Coronary artery (tissue), 2 donors: ENCODE measurements around the gene PCYOX1L.

Experiments
- DNase-seq: peaks from one replicate; pipeline ENCODE4 v3.0.0-alpha.2; 2017; ENCODE audit warnings: low spot score
- H3K27ac ChIP-seq, 2 donors: fragments of 200-600 bp; sonication (generic); one replicate each; pipeline ENCODE4 v1.5.1; 2016 to 2019
- H3K4me3 ChIP-seq: fragments of 200-600 bp; sonication (generic); 2 replicates; pipeline ENCODE4 v1.5.1; 2016; ENCODE audit warnings: mild to moderate bottlenecking, moderate library complexity
- CTCF ChIP-seq: fragments of 200-600 bp; sonication (generic); IDR thresholded peaks from one replicate; pipeline ENCODE4 v1.5.1; 2019; ENCODE audit warnings: antibody characterized with exemption

PCYOX1L gene

GRCh38 chr5:149374303-149374702 lies 16.5 kb downstream of the PCYOX1L start:
- no peak for DNase-seq
- Histone ChIP-seq H3K27ac (peak overlapping the region in 1 of 2 donors; percentile 86), H3K4me3 (no peak overlapping the region)
- no peak for TF ChIP-seq CTCF

- DNase-seq: no peak
- TF ChIP-seq CTCF: no peak
- H3K27ac ChIP-seq: peak overlapping the region in 1 of 2 donors; percentile 86
- no peak overlapping the region for H3K4me3 ChIP-seq
These were observed 17.0 kb downstream of the PCYOX1L start for GRCh38 chr5:149374801-149375200.

- H3K4me3 ChIP-seq: no peak overlapping the region
- H3K27ac ChIP-seq: peak overlapping the region in 1 of 2 donors; percentile 86
- no peak for TF ChIP-seq CTCF
- DNase-seq: peak; percentile 59
These were observed 17.6 kb downstream of the PCYOX1L start for GRCh38 chr5:149375434-149375833.

GRCh38 chr5:149376104-149376503 lies 18.3 kb downstream of the PCYOX1L start:
- no peak overlapping the region for H3K4me3 ChIP-seq
- peak; percentile 53 for DNase-seq
- peak overlapping the region in 1 of 2 donors; percentile 9 for H3K27ac ChIP-seq
- no peak for TF ChIP-seq CTCF

- peak; percentile 45 for DNase-seq
- TF ChIP-seq CTCF: no peak
- Histone ChIP-seq H3K27ac (no peak overlapping the region), H3K4me3 (no peak overlapping the region)
These were observed 19.0 kb downstream of the PCYOX1L start for GRCh38 chr5:149376711-149377447.

GRCh38 chr5:149378241-149378820 lies 20.5 kb downstream of the PCYOX1L start:
- H3K27ac ChIP-seq: peak overlapping the region; percentile 85 to 91
- no peak for DNase-seq
- no peak overlapping the region for H3K4me3 ChIP-seq
- TF ChIP-seq CTCF: no peak
